ENCODE measurements around the gene FERMT2.

GRCh38 chr14:52840877-52841276 is 110.0 kb downstream of the FERMT2 start:
- TF ChIP-seq CTCF (IDR thresholded peaks at IDR 0.05) (no peak), POLR2A (IDR thresholded peaks at IDR 0.05) (no peak)

All from uterus (tissue), 2 donors.